ENCODE results near the gene AFAP1. TPM values are rescaled to one million over a fixed set of nuclear protein-coding genes. Genes with fewer than 3 reads are reported as not detected.

AFAP1 gene
- total and polyA plus RNA-seq, 12 donors, result 2.9 to 8.9 (median 5.8) TPM

- H3K4me1 ChIP-seq, result peaks cover 0 to 8% (median 0%) of the 10 kb centered on the region in 9 donors
- no peak overlapping the region for H3K4me3 ChIP-seq
- H3K27ac ChIP-seq, result no peak overlapping the region
- H3K9me3 ChIP-seq, result no peaks in the 10 kb centered on the region
- ATAC-seq, result no peak
- H3K27me3 ChIP-seq, result no peaks in the 10 kb centered on the region
- no peak for DNase-seq
- TF ChIP-seq, protein P1, sequence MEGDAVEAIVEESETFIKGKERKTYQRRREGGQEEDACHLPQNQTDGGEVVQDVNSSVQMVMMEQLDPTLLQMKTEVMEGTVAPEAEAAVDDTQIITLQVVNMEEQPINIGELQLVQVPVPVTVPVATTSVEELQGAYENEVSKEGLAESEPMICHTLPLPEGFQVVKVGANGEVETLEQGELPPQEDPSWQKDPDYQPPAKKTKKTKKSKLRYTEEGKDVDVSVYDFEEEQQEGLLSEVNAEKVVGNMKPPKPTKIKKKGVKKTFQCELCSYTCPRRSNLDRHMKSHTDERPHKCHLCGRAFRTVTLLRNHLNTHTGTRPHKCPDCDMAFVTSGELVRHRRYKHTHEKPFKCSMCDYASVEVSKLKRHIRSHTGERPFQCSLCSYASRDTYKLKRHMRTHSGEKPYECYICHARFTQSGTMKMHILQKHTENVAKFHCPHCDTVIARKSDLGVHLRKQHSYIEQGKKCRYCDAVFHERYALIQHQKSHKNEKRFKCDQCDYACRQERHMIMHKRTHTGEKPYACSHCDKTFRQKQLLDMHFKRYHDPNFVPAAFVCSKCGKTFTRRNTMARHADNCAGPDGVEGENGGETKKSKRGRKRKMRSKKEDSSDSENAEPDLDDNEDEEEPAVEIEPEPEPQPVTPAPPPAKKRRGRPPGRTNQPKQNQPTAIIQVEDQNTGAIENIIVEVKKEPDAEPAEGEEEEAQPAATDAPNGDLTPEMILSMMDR (IDR thresholded peaks at IDR 0.05), result no peak
- no peaks in the 10 kb centered on the region for H3K36me3 ChIP-seq
- intact Hi-C loops (cut with DNase I), result no loop called here
Observed at GRCh38 chr4:7750972-7751371, 188.7 kb downstream of the AFAP1 start.

DNA sequence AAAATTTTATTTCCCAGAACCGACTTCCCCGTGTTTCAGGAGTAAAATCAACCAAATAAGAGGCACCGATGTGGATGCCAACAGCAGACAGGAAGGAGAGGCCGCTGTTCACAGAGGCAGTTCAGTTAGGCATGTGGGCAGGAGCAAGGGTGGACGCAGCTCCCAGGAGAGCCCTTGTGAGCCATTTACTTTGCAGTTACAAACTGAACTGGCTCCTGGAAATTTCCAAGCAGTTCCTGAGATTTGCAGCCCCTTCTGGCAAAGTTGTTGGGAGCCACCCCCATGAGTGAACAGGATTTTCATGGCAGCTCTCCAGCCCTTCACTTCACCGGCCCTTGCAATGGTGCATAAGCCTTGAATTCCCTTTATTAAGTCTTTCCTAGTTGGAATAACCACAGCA is 189.1 kb downstream of the AFAP1 start:
- H3K4me1 ChIP-seq, result peaks cover 0 to 8% (median 0%) of the 10 kb centered on the region in 9 donors
- no peak overlapping the region for H3K27ac ChIP-seq
- H3K36me3 ChIP-seq, result no peaks in the 10 kb centered on the region
- ATAC-seq (no peak), DNase-seq (peak in 1 of 2 donors; percentile 4)
- TF ChIP-seq, protein P1 (IDR thresholded peaks at IDR 0.05), result no peak
- no peaks in the 10 kb centered on the region for H3K9me3 ChIP-seq
- no peaks in the 10 kb centered on the region for H3K27me3 ChIP-seq
- intact Hi-C loops (cut with DNase I), result no loop called here
- H3K4me3 ChIP-seq, result no peak overlapping the region
- 65 to 67% methylated on average over 6 of the region's 6 CpGs for WGBS, 2 donors

DNA sequence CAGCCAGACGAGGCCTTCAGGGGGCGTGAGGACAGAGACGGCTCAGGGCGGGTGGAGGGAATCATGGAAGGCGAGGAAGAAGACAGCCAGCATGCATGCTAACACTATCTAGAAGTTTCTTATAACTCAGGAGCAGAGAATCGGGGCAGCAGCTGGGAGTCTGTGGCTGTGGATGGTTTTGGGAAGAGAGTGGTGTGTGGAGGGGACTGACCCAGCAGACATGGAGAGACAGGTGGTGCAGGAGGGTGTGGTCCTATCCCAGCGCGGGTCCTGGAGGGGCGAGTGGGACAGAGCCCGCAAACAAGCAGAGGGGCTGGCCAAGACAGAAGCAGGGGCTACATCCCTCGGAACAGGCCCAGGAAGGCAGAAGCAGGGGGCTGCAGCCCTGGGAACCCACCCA is 192.1 kb downstream of the AFAP1 start:
- ATAC-seq (no peak), DNase-seq (peak in 1 of 2 donors; percentile 6)
- H3K27me3 ChIP-seq, result no peaks in the 10 kb centered on the region
- peaks cover 0 to 8% (median 0%) of the 10 kb centered on the region in 9 donors for H3K4me1 ChIP-seq
- H3K9me3 ChIP-seq, result no peaks in the 10 kb centered on the region
- peak overlapping the region in 1 of 10 donors; percentile 38 for H3K27ac ChIP-seq
- 93 to 97% methylated on average over 11 of the region's 11 CpGs for WGBS, 2 donors
- H3K4me3 ChIP-seq, result no peak overlapping the region
- intact Hi-C loops (cut with DNase I), result no loop called here
- H3K36me3 ChIP-seq, result no peaks in the 10 kb centered on the region
- TF ChIP-seq, protein P1 (IDR thresholded peaks at IDR 0.05), result no peak

DNA sequence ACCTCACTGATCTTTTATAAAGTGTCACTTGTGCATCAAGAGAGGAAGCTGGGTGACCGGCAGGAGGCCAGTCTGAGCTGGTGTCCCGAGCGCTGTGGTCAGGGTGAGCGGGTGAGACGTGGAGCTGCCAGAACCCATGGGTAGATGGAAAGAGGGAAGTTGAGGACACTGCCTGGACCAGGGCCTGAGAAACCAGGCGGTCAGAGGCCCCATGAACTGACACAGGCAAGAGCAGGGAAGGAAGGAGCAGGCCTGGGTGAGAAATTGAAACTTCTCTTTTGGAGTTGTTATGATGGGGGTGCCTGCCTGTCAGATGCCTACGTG is 192.6 kb downstream of the AFAP1 start:
- Histone ChIP-seq H3K4me3 (no peak overlapping the region), H3K27ac (peak overlapping the region in 1 of 10 donors; percentile 38), H3K36me3 (no peaks in the 10 kb centered on the region), H3K27me3 (no peaks in the 10 kb centered on the region), H3K9me3 (no peaks in the 10 kb centered on the region), H3K4me1 (peaks cover 0 to 8% (median 0%) of the 10 kb centered on the region in 9 donors)
- intact Hi-C loops (cut with DNase I), result no loop called here
- TF ChIP-seq, protein P1 (IDR thresholded peaks at IDR 0.05), result no peak
- 95 to 97% methylated on average over 7 of the region's 7 CpGs for WGBS, 2 donors
- DNase-seq (peak in 1 of 2 donors; percentile 34), ATAC-seq (peak in 5 of 8 donors; percentile 15 to 73 (median 46))
